Measurements from ENCODE around the gene STARD3.

STARD3 gene

DNA sequence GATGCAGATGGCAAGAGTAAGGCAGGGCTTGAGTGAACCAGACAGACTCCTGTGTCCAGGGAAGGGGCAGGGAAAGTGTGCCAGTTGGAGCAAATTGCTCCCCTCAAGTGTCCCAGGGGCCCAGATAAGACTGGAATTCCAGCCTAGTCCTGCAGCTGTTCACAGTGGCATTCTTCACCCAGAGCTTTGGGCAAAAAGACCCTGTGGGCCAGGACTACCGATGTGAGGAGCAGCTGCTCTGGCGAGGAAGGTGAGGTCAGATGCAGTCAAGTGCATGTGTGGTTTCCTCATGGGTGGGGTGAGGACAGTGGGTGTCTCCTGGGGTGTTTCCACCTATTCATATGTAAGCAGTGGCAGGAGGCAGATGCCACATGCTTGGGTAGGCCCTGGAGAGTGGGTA, 43.6 kb upstream of the STARD3 start:
- Histone ChIP-seq H3K27me3 (ENCODE audit: insufficient read depth, low read length) (peaks cover 3% of the 10 kb centered on the region; the same call in 1 of the 2 replicates), H3K9ac (ENCODE audit: low read length) (no peak overlapping the region), H3F3A (ENCODE audit: insufficient read depth, low read length) (no peaks in the 10 kb centered on the region), H2AFZ (ENCODE audit: low read length) (no peak overlapping the region), H3K36me3 (ENCODE audit: insufficient read depth, low read length) (no peaks in the 10 kb centered on the region), H3K4me1 (ENCODE audit: insufficient read depth, low read length, severe bottlenecking) (no peaks in the 10 kb centered on the region), H4K20me1 (ENCODE audit: insufficient read depth, low read length) (no peaks in the 10 kb centered on the region), H3K27ac (ENCODE audit: low read depth, low read length, poor library complexity, severe bottlenecking) (no peak overlapping the region), H3K79me2 (ENCODE audit: insufficient read depth, low read length) (no peaks in the 10 kb centered on the region), H3K4me3 (ENCODE audit: low read depth, low read length, poor library complexity, severe bottlenecking) (no peak overlapping the region), H3K9me3 (ENCODE audit: low read length) (no peaks in the 10 kb centered on the region), H3K4me2 (ENCODE audit: low read length) (no peak overlapping the region), H3K9me2 (ENCODE audit: low read depth, low read length) (no peaks in the 10 kb centered on the region)
- TF ChIP-seq EZH2 (IDR thresholded peaks at IDR 0.05; ENCODE audit: borderline replicate concordance, low read length): no peak
- TF ChIP-seq CTCF (IDR thresholded peaks at IDR 0.05; ENCODE audit: low read length): no peak

GRCh38 chr17:39595294-39595693, 41.6 kb upstream of the STARD3 start:
- Histone ChIP-seq H3F3A (ENCODE audit: insufficient read depth, low read length) (no peaks in the 10 kb centered on the region), H3K27me3 (ENCODE audit: insufficient read depth, low read length) (peaks cover 10% of the 10 kb centered on the region; the same call in 1 of the 2 replicates), H3K9ac (ENCODE audit: low read length) (no peak overlapping the region), H3K9me2 (ENCODE audit: low read depth, low read length) (no peaks in the 10 kb centered on the region), H3K27ac (ENCODE audit: low read depth, low read length, poor library complexity, severe bottlenecking) (no peak overlapping the region), H3K79me2 (ENCODE audit: insufficient read depth, low read length) (no peaks in the 10 kb centered on the region), H3K36me3 (ENCODE audit: insufficient read depth, low read length) (no peaks in the 10 kb centered on the region), H3K4me1 (ENCODE audit: insufficient read depth, low read length, severe bottlenecking) (no peaks in the 10 kb centered on the region), H4K20me1 (ENCODE audit: insufficient read depth, low read length) (no peaks in the 10 kb centered on the region), H3K9me3 (ENCODE audit: low read length) (no peaks in the 10 kb centered on the region), H3K4me2 (ENCODE audit: low read length) (no peak overlapping the region), H3K4me3 (ENCODE audit: low read depth, low read length, poor library complexity, severe bottlenecking) (no peak overlapping the region), H2AFZ (ENCODE audit: low read length) (no peak overlapping the region)
- TF ChIP-seq EZH2 (IDR thresholded peaks at IDR 0.05; ENCODE audit: borderline replicate concordance, low read length): no peak
- TF ChIP-seq CTCF (IDR thresholded peaks at IDR 0.05; ENCODE audit: low read length): no peak

GRCh38 chr17:39595928-39596510, 40.9 kb upstream of the STARD3 start:
- Histone ChIP-seq H3F3A (ENCODE audit: insufficient read depth, low read length) (no peaks in the 10 kb centered on the region), H3K4me1 (ENCODE audit: insufficient read depth, low read length, severe bottlenecking) (no peaks in the 10 kb centered on the region), H3K27ac (ENCODE audit: low read depth, low read length, poor library complexity, severe bottlenecking) (no peak overlapping the region), H3K9me2 (ENCODE audit: low read depth, low read length) (no peaks in the 10 kb centered on the region), H3K9ac (ENCODE audit: low read length) (no peak overlapping the region), H2AFZ (ENCODE audit: low read length) (no peak overlapping the region), H3K4me3 (ENCODE audit: low read depth, low read length, poor library complexity, severe bottlenecking) (no peak overlapping the region), H4K20me1 (ENCODE audit: insufficient read depth, low read length) (no peaks in the 10 kb centered on the region), H3K9me3 (ENCODE audit: low read length) (no peaks in the 10 kb centered on the region), H3K27me3 (ENCODE audit: insufficient read depth, low read length) (peaks cover 17% of the 10 kb centered on the region; the same call in 1 of the 2 replicates), H3K36me3 (ENCODE audit: insufficient read depth, low read length) (no peaks in the 10 kb centered on the region), H3K4me2 (ENCODE audit: low read length) (no peak overlapping the region), H3K79me2 (ENCODE audit: insufficient read depth, low read length) (no peaks in the 10 kb centered on the region)
- TF ChIP-seq CTCF (IDR thresholded peaks at IDR 0.05; ENCODE audit: low read length) (no peak), EZH2 (IDR thresholded peaks at IDR 0.05; ENCODE audit: borderline replicate concordance, low read length) (no peak)
